Neuronal stem cell (in vitro differentiated cells): ENCODE data around the gene CENPU.

Experiments
- DNase-seq: peaks from one replicate; pipeline ENCODE4 v3.0.0-alpha.2; 2013; ENCODE audit warnings: low spot score
- H2AFZ ChIP-seq: one replicate; pipeline ENCODE4 v1.6.1; 2013; ENCODE audit warnings: mild to moderate bottlenecking, low read length, inconsistent platforms
- H2AK5ac ChIP-seq: 2 replicates; pipeline ENCODE4 v1.6.1; 2013; ENCODE audit warnings: low read depth, mild to moderate bottlenecking, inconsistent platforms, low read length, moderate library complexity, mixed read lengths
- H2BK120ac ChIP-seq: 2 replicates; pipeline ENCODE4 v1.6.1; 2013; ENCODE audit warnings: low read depth, mild to moderate bottlenecking, inconsistent platforms, low read length, moderate library complexity, mixed read lengths
- H2BK12ac ChIP-seq: one replicate; pipeline ENCODE4 v1.6.1; 2013; ENCODE audit warnings: low read length, inconsistent platforms
- H2BK15ac ChIP-seq: 2 replicates; pipeline ENCODE4 v1.6.1; 2013; ENCODE audit warnings: mild to moderate bottlenecking, low read length, inconsistent platforms, mixed read lengths
- H2BK5ac ChIP-seq: one replicate; pipeline ENCODE4 v1.6.1; 2013; ENCODE audit warnings: inconsistent platforms, mild to moderate bottlenecking, low read length, moderate library complexity
- H3K14ac ChIP-seq: one replicate; pipeline ENCODE4 v1.6.1; 2013; ENCODE audit warnings: low read length, inconsistent platforms
- H3K18ac ChIP-seq: 2 replicates; pipeline ENCODE4 v1.6.1; 2013; ENCODE audit warnings: low read length, inconsistent platforms
- H3K23ac ChIP-seq: 2 replicates; pipeline ENCODE4 v1.6.1; 2013; ENCODE audit warnings: low read depth, mild to moderate bottlenecking, mixed read lengths, low read length, inconsistent platforms; ENCODE audit not compliant: poor library complexity
- H3K27ac ChIP-seq: replicated peaks from 3 replicates; pipeline ENCODE4 v1.5.1; 2013; ENCODE audit warnings: low read length, inconsistent platforms
- H3K27me3 ChIP-seq, 3 experiments: 2 replicates each; pipeline ENCODE4 v1.6.1; 2013; ENCODE audit warnings: low read length in 3 of 3, mild to moderate bottlenecking in 2 of 3, inconsistent platforms in 1 of 3, low read depth in 1 of 3, mixed read lengths in 1 of 3, moderate library complexity in 1 of 3; ENCODE audit not compliant: control insufficient read depth in 3 of 3, insufficient read depth in 3 of 3
- H3K36me3 ChIP-seq, 2 donors: replicated peaks in 1 of 2; 2 replicates each; pipeline ENCODE4 v1.6.1; 2013; ENCODE audit warnings: low read length in 2 of 2; ENCODE audit not compliant: control insufficient read depth in 2 of 2, insufficient read depth in 2 of 2
- H3K4ac ChIP-seq: 2 replicates; pipeline ENCODE4 v1.6.1; 2013; ENCODE audit warnings: inconsistent platforms, mild to moderate bottlenecking, low read length, moderate library complexity
- H3K4me1 ChIP-seq, 2 donors: 1 replicate in 1 of 2; 2 replicates in 1 of 2; pipeline ENCODE4 v1.6.1; 2013; ENCODE audit warnings: low read length in 2 of 2, low read depth in 1 of 2; ENCODE audit not compliant: control insufficient read depth in 2 of 2, insufficient read depth in 1 of 2
- H3K4me2 ChIP-seq: one replicate; pipeline ENCODE4 v1.6.1; 2013; ENCODE audit warnings: mild to moderate bottlenecking, low read length, inconsistent platforms; ENCODE audit not compliant: insufficient read depth, poor library complexity, severe bottlenecking
- H3K4me3 ChIP-seq, 2 donors: 2 replicates each; pipeline ENCODE4 v1.5.1; 2013; ENCODE audit warnings: low read length in 2 of 2, mild to moderate bottlenecking in 2 of 2, inconsistent platforms in 1 of 2, moderate library complexity in 1 of 2
- H3K79me1 ChIP-seq: one replicate; pipeline ENCODE4 v1.6.1; 2013; ENCODE audit warnings: low read depth, mild to moderate bottlenecking, inconsistent platforms, low read length, moderate library complexity
- H3K9ac ChIP-seq: one replicate; pipeline ENCODE4 v1.6.1; 2013; ENCODE audit warnings: mild to moderate bottlenecking, low read depth, low read length, inconsistent platforms; ENCODE audit not compliant: poor library complexity
- H3K9me3 ChIP-seq, 2 donors: replicated peaks in 1 of 2; 2 replicates each; pipeline versions ENCODE3 to v1.6.1; 2013; ENCODE audit warnings: low read length in 2 of 2, mild to moderate bottlenecking in 2 of 2, inconsistent platforms in 1 of 2, low read depth in 1 of 2, mixed read lengths in 1 of 2, moderate library complexity in 1 of 2; ENCODE audit not compliant: control insufficient read depth in 2 of 2, insufficient read depth in 1 of 2
- H4K8ac ChIP-seq: one replicate; pipeline ENCODE4 v1.6.1; 2013; ENCODE audit warnings: low read depth, mild to moderate bottlenecking, inconsistent platforms, low read length, moderate library complexity
- H4K91ac ChIP-seq: one replicate; pipeline ENCODE4 v1.6.1; 2013; ENCODE audit warnings: low read length, low read depth, mild to moderate bottlenecking, inconsistent platforms; ENCODE audit not compliant: poor library complexity
- WGBS, 2 donors: extraction: QIAGEN DNeasy Blood & Tissue Kit; methylation state at CpG; one replicate each; pipeline ENCODE4 v1.1.7; 2013; ENCODE audit warnings: missing lambda C conversion rate in 2 of 2, mixed read lengths in 1 of 2; ENCODE audit not compliant: insufficient read length in 2 of 2, insufficient replicate concordance in 1 of 2; ENCODE audit errors: extremely low coverage in 2 of 2; 5-methylcytosine and 5-hydroxymethylcytosine counted together

The CENPU gene

GRCh38 chr4:184705692-184706091 lies 28.2 kb downstream of the CENPU start:
- H3K18ac ChIP-seq = no peak overlapping the region
- peaks cover 0 to 19% of the 10 kb centered on the region in 2 donors for H3K9me3 ChIP-seq
- no peaks in the 10 kb centered on the region for H3K27me3 ChIP-seq
- H2BK120ac ChIP-seq = no peak overlapping the region
- H3K36me3 ChIP-seq = peaks cover 28 to 100% of the 10 kb centered on the region in 2 donors
- no peak overlapping the region for H2AFZ ChIP-seq
- H4K91ac ChIP-seq = no peak overlapping the region
- no peak overlapping the region for H3K14ac ChIP-seq
- no peak for DNase-seq
- WGBS, 2 donors = no CpG with 5 or more reads among the region's 5 CpGs
- no peak overlapping the region for H3K4me2 ChIP-seq
- no peak overlapping the region for H2BK15ac ChIP-seq
- H3K4ac ChIP-seq = no peak overlapping the region
- H3K79me1 ChIP-seq = no peaks in the 10 kb centered on the region
- H2AK5ac ChIP-seq = no peak overlapping the region
- H3K27ac ChIP-seq = no peak overlapping the region
- no peak overlapping the region for H3K4me3 ChIP-seq
- H2BK12ac ChIP-seq = no peak overlapping the region
- no peak overlapping the region for H3K9ac ChIP-seq
- no peak overlapping the region for H2BK5ac ChIP-seq
- H4K8ac ChIP-seq = no peak overlapping the region
- H3K4me1 ChIP-seq = no peaks in the 10 kb centered on the region
- H3K23ac ChIP-seq = no peak overlapping the region

GRCh38 chr4:184702114-184702513 lies 31.8 kb downstream of the CENPU start:
- H2BK15ac ChIP-seq = no peak overlapping the region
- no peaks in the 10 kb centered on the region for H3K4me1 ChIP-seq
- no peak overlapping the region for H2BK12ac ChIP-seq
- H2BK5ac ChIP-seq = no peak overlapping the region
- H4K91ac ChIP-seq = no peak overlapping the region
- no peak overlapping the region for H2AK5ac ChIP-seq
- no peak for DNase-seq
- no CpG with 5 or more reads among the region's 2 CpGs for WGBS, 2 donors
- no peak overlapping the region for H3K27ac ChIP-seq
- no peaks in the 10 kb centered on the region for H3K79me1 ChIP-seq
- no peak overlapping the region for H3K14ac ChIP-seq
- H3K4me2 ChIP-seq = no peak overlapping the region
- no peak overlapping the region for H3K4ac ChIP-seq
- no peak overlapping the region for H3K9ac ChIP-seq
- H3K23ac ChIP-seq = no peak overlapping the region
- H2AFZ ChIP-seq = no peak overlapping the region
- H4K8ac ChIP-seq = no peak overlapping the region
- H3K4me3 ChIP-seq = no peak overlapping the region
- no peaks in the 10 kb centered on the region for H3K9me3 ChIP-seq
- no peak overlapping the region for H2BK120ac ChIP-seq
- H3K36me3 ChIP-seq = peaks cover 32 to 95% of the 10 kb centered on the region in 2 donors
- no peak overlapping the region for H3K18ac ChIP-seq
- no peaks in the 10 kb centered on the region for H3K27me3 ChIP-seq

- Histone ChIP-seq H2AK5ac (no peak overlapping the region), H3K4me2 (no peak overlapping the region), H3K36me3 (peaks cover 32 to 95% of the 10 kb centered on the region in 2 donors), H3K27ac (no peak overlapping the region), H2AFZ (no peak overlapping the region), H3K79me1 (no peaks in the 10 kb centered on the region), H2BK12ac (no peak overlapping the region), H2BK5ac (no peak overlapping the region), H2BK120ac (no peak overlapping the region), H2BK15ac (no peak overlapping the region), H3K9me3 (no peaks in the 10 kb centered on the region), H3K4ac (no peak overlapping the region), H3K18ac (no peak overlapping the region), H4K91ac (no peak overlapping the region), H4K8ac (no peak overlapping the region), H3K23ac (no peak overlapping the region), H3K27me3 (no peaks in the 10 kb centered on the region), H3K14ac (no peak overlapping the region), H3K4me1 (no peaks in the 10 kb centered on the region), H3K4me3 (no peak overlapping the region), H3K9ac (no peak overlapping the region)
- no CpG with 5 or more reads among the region's 4 CpGs for WGBS, 2 donors
- no peak for DNase-seq
These were observed 34.0 kb downstream of the CENPU start for GRCh38 chr4:184699941-184700340.

GRCh38 chr4:184697956-184698355 lies 35.9 kb downstream of the CENPU start:
- Histone ChIP-seq H3K36me3 (peaks cover 26 to 95% of the 10 kb centered on the region in 2 donors), H3K27ac (no peak overlapping the region), H4K91ac (no peak overlapping the region), H2AFZ (no peak overlapping the region), H3K9ac (no peak overlapping the region), H2BK5ac (no peak overlapping the region), H3K4me2 (no peak overlapping the region), H3K4me3 (no peak overlapping the region), H4K8ac (no peak overlapping the region), H2AK5ac (no peak overlapping the region), H3K9me3 (no peaks in the 10 kb centered on the region), H3K4ac (no peak overlapping the region), H3K79me1 (no peaks in the 10 kb centered on the region), H3K4me1 (no peaks in the 10 kb centered on the region), H2BK15ac (no peak overlapping the region), H2BK120ac (no peak overlapping the region), H3K14ac (no peak overlapping the region), H2BK12ac (no peak overlapping the region), H3K27me3 (no peaks in the 10 kb centered on the region), H3K18ac (no peak overlapping the region), H3K23ac (no peak overlapping the region)
- DNase-seq = no peak
- WGBS, 2 donors = no CpG with 5 or more reads among the region's 3 CpGs
